HEK293T (cell line): ENCODE measurements around the gene MSRB3.
A peak's percentile ranks its signal among the peaks of the same experiment; 100 is the strongest.

Experiments
- CTCF ChIA-PET: fragments of 350-600 bp; formaldehyde crosslinking; extraction: SDS; loops from one replicate; lab custom pipeline; 2021; ENCODE audit warnings: antibody characterized with exemption, inconsistent platforms; lab: Yijun Ruan, JAX
- POLR2A ChIA-PET: fragments of 350-600 bp; formaldehyde crosslinking; extraction: SDS; loops from one replicate; lab custom pipeline; 2020; ENCODE audit warnings: antibody characterized with exemption, inconsistent platforms; lab: Yijun Ruan, JAX
- DNase-seq: peaks from one replicate; pipeline ENCODE4 v3.0.0; 2012; ENCODE audit warnings: mixed read lengths; ENCODE audit errors: extremely low spot score
- ARNT ChIP-seq: fragments of 450-650 bp; IDR thresholded peaks from 2 replicates; pipeline ENCODE4 v1.6.1; 2017; ENCODE audit warnings: mild to moderate bottlenecking
- BHLHE40 ChIP-seq: fragments of 450-650 bp; IDR thresholded peaks from 2 replicates; pipeline ENCODE4 v1.6.1; 2016; ENCODE audit warnings: mild to moderate bottlenecking, moderate library complexity, borderline replicate concordance
- CTBP1 ChIP-seq: fragments of 450-650 bp; IDR thresholded peaks from 2 replicates; pipeline ENCODE4 v1.6.1; 2016; ENCODE audit warnings: borderline replicate concordance
- ELF4 ChIP-seq: fragments of 450-650 bp; IDR thresholded peaks from 2 replicates; pipeline ENCODE4 v1.6.1; 2017; ENCODE audit warnings: antibody characterized with exemption
- FOXA1 ChIP-seq: fragments of 450-650 bp; IDR thresholded peaks from 2 replicates; pipeline ENCODE4 v1.6.1; 2016; ENCODE audit warnings: mild to moderate bottlenecking
- FOXK2 ChIP-seq: fragments of 450-650 bp; IDR thresholded peaks from 2 replicates; pipeline ENCODE4 v1.6.1; 2016; ENCODE audit warnings: mild to moderate bottlenecking
- FOXM1 ChIP-seq: fragments of 450-650 bp; IDR thresholded peaks from 2 replicates; pipeline ENCODE4 v1.6.1; 2017; ENCODE audit warnings: mild to moderate bottlenecking, borderline replicate concordance
- HDGF ChIP-seq: fragments of 450-650 bp; IDR thresholded peaks from 2 replicates; pipeline ENCODE4 v1.6.1; 2017; ENCODE audit warnings: antibody characterized with exemption, borderline replicate concordance
- L3MBTL2 ChIP-seq: fragments of 450-650 bp; conservative IDR thresholded peaks from 2 replicates; pipeline ENCODE4 v1.6.1; 2016; ENCODE audit warnings: mild to moderate bottlenecking
- LEF1 ChIP-seq: fragments of 450-650 bp; IDR thresholded peaks from 2 replicates; pipeline ENCODE4 v1.6.1; 2017; ENCODE audit warnings: mild to moderate bottlenecking, borderline replicate concordance
- NFRKB ChIP-seq: fragments of 450-650 bp; IDR thresholded peaks from 2 replicates; pipeline ENCODE4 v1.6.1; 2016; ENCODE audit warnings: mild to moderate bottlenecking, moderate library complexity
- PKNOX1 ChIP-seq: fragments of 450-650 bp; IDR thresholded peaks from 2 replicates; pipeline ENCODE4 v1.6.1; 2016
- SP1 ChIP-seq: fragments of 450-650 bp; IDR thresholded peaks from 2 replicates; pipeline ENCODE4 v1.6.1; 2017
- SUZ12 ChIP-seq: fragments of 450-650 bp; IDR thresholded peaks from 2 replicates; pipeline ENCODE4 v1.6.1; 2016; ENCODE audit warnings: mild to moderate bottlenecking
- TARDBP ChIP-seq: fragments of 450-650 bp; IDR thresholded peaks from 2 replicates; pipeline ENCODE4 v1.6.1; 2016
- ZNF384 ChIP-seq: fragments of 450-650 bp; IDR thresholded peaks from 2 replicates; pipeline ENCODE4 v1.6.1; 2016

Gene MSRB3

GRCh38 chr12:65305346-65305950 lies 27.0 kb downstream of the MSRB3 start:
- no peak for DNase-seq
- TF ChIP-seq HDGF (no peak), SP1 (no peak)
- ChIA-PET POLR2A (no interaction called here), CTCF (no interaction called here)

GRCh38 chr12:65306366-65307168 lies 28.1 kb downstream of the MSRB3 start:
- TF ChIP-seq PKNOX1 (peak; percentile 52; the same call in 1 of the 2 replicates), L3MBTL2 (no peak), SUZ12 (no peak), FOXM1 (no peak), HDGF (no peak), FOXK2 (no peak), FOXA1 (no peak), NFRKB (no peak), BHLHE40 (no peak), CTBP1 (no peak), ZNF384 (no peak), TARDBP (no peak), LEF1 (0 out of 2 replicates have a peak, but pooled peaks have one; percentile 41), SP1 (no peak), ARNT (no peak)
- ChIA-PET CTCF (interaction anchor here (0.6 kb wide), 1 partner anchor 204 kb away, joined by 3 read pairs; no protein-coding TSS in a partner anchor), POLR2A (no interaction called here)
- DNase-seq, result peak; percentile 30

GRCh38 chr12:65307169-65307501 lies 28.7 kb downstream of the MSRB3 start:
- no peak for DNase-seq
- ChIA-PET CTCF (interaction anchor here (0.6 kb wide), 1 partner anchor 203 kb away, joined by 3 read pairs; no protein-coding TSS in a partner anchor), POLR2A (no interaction called here)
- TF ChIP-seq FOXA1 (no peak), PKNOX1 (0 out of 2 replicates have a peak, but pooled peaks have one; percentile 28)

GRCh38 chr12:65308006-65308405 lies 29.5 kb downstream of the MSRB3 start:
- ChIA-PET POLR2A (no interaction called here), CTCF (no interaction called here)
- DNase-seq, result no peak
- TF ChIP-seq L3MBTL2 (no peak), ZNF384 (no peak), ELF4 (no peak), CTBP1 (no peak)

- ChIA-PET CTCF (no interaction called here), POLR2A (no interaction called here)
- DNase-seq, result no peak
- TF ChIP-seq SUZ12, result no peak
- no peak for TF ChIP-seq SP1
- no peak for TF ChIP-seq ZNF384
- no peak for TF ChIP-seq FOXM1
- TF ChIP-seq NFRKB, result no peak
- no peak for TF ChIP-seq BHLHE40
- no peak for TF ChIP-seq ELF4
- TF ChIP-seq FOXA1, result no peak
- no peak for TF ChIP-seq HDGF
- TF ChIP-seq FOXK2, result no peak
- TF ChIP-seq LEF1, result no peak
- TF ChIP-seq PKNOX1, result no peak
- no peak for TF ChIP-seq TARDBP
- TF ChIP-seq L3MBTL2, result no peak
Observed at GRCh38 chr12:65308601-65309071, 30.2 kb downstream of the MSRB3 start.

- TF ChIP-seq ZNF384, result no peak
- no peak for TF ChIP-seq NFRKB
- TF ChIP-seq FOXM1, result no peak
- TF ChIP-seq SP1, result no peak
- no peak for TF ChIP-seq ELF4
- TF ChIP-seq FOXA1, result no peak
- no peak for TF ChIP-seq ARNT
- TF ChIP-seq TARDBP, result no peak
- no peak for TF ChIP-seq L3MBTL2
- TF ChIP-seq SUZ12, result no peak
- no peak for TF ChIP-seq CTBP1
- TF ChIP-seq PKNOX1, result no peak
- TF ChIP-seq LEF1, result no peak
- POLR2A ChIA-PET, result no interaction called here
- DNase-seq, result no peak
- CTCF ChIA-PET, result no interaction called here
Observed at GRCh38 chr12:65311260-65311659, 32.8 kb downstream of the MSRB3 start.
